Thyroid gland (tissue), 4 donors: ENCODE data around the gene TOX3. TPM values are rescaled to one million over a fixed set of nuclear protein-coding genes. Genes with fewer than 3 reads are reported as not detected.

Experiments
- DNase-seq, 2 donors: peaks; one replicate each; pipeline ENCODE4 v3.0.0-alpha.2; 2019
- H3K27ac ChIP-seq, 3 donors: fragments of 200-600 bp; sonication (generic); 1 replicate in 2 of 3; 2 replicates in 1 of 3; pipeline ENCODE4 v1.5.1; 2016 to 2019; ENCODE audit warnings: mild to moderate bottlenecking in 1 of 3, moderate library complexity in 1 of 3
- H3K27me3 ChIP-seq: fragments of 200-600 bp; sonication (generic); one replicate; pipeline ENCODE4 v1.5.1; 2019
- H3K36me3 ChIP-seq, 2 donors: fragments of 200-600 bp; sonication (generic); one replicate each; pipeline ENCODE4 v1.5.1; 2016 to 2019
- H3K4me1 ChIP-seq, 2 donors: fragments of 200-600 bp; sonication (generic); one replicate each; pipeline ENCODE4 v1.5.1; 2017 to 2019
- H3K4me3 ChIP-seq, 3 donors: fragments of 200-600 bp; sonication (generic); replicated peaks in 1 of 3; 1 replicate in 2 of 3; 2 replicates in 1 of 3; pipeline ENCODE4 v1.5.1; 2016; ENCODE audit warnings: mild to moderate bottlenecking in 1 of 3
- H3K9me3 ChIP-seq: fragments of 200-600 bp; sonication (generic); one replicate; pipeline ENCODE4 v1.5.1; 2017
- CTCF ChIP-seq, 6 experiments: fragments of 200-600 bp in 3 of 6; fragments of 450-650 bp in 3 of 6; sonication (generic) in 3 of 6; IDR thresholded peaks; one replicate each; pipeline ENCODE4 v1.5.1; 2016 to 2019; ENCODE audit warnings: antibody characterized with exemption in 6 of 6, mild to moderate bottlenecking in 2 of 6, inconsistent platforms in 1 of 6, moderate library complexity in 1 of 6
- POLR2A ChIP-seq, 2 donors: fragments of 450-650 bp; IDR thresholded peaks; one replicate each; pipeline ENCODE4 v1.6.1; 2017; ENCODE audit warnings: antibody characterized with exemption in 2 of 2, mild to moderate bottlenecking in 2 of 2, moderate library complexity in 1 of 2
- WGBS, 2 donors: methylation state at CpG; one replicate each; pipeline ENCODE4 v1.1.5; 2017; 5-methylcytosine and 5-hydroxymethylcytosine counted together
- intact Hi-C: fragments of 100-400 bp; cut with DNase I; formaldehyde crosslinking; loops from one replicate; pipeline ENCODE4 v1.15.1; 2023
- total RNA-seq, 4 donors: library from RNA; depleted of rRNA; stranded (reverse); fragments of >200 nt; gene quantifications; one replicate each; pipeline ENCODE4 v1.2.3, GENCODE V29; 2016

TOX3 gene
- total RNA-seq, 4 donors from 2014 or later, result not detected

GRCh38 chr16:52434224-52434623, 112.7 kb downstream of the TOX3 start:
- no peaks in the 10 kb centered on the region for H3K27me3 ChIP-seq
- intact Hi-C loops, result no loop called here
- no peaks in the 10 kb centered on the region for H3K9me3 ChIP-seq
- TF ChIP-seq POLR2A (IDR thresholded peaks at IDR 0.05) (no peak), CTCF (IDR thresholded peaks at IDR 0.05) (no peak)
- H3K36me3 ChIP-seq, result no peaks in the 10 kb centered on the region
- H3K4me3 ChIP-seq, result no peak overlapping the region
- DNase-seq, result no peak
- no peak overlapping the region for H3K27ac ChIP-seq
- H3K4me1 ChIP-seq, result no peaks in the 10 kb centered on the region
- 90 to 91% methylated on average over 1 of the region's 1 CpG for WGBS, 2 donors

GRCh38 chr16:52433643-52434042, 113.3 kb downstream of the TOX3 start:
- Histone ChIP-seq H3K27ac (no peak overlapping the region), H3K27me3 (no peaks in the 10 kb centered on the region), H3K4me1 (no peaks in the 10 kb centered on the region), H3K4me3 (no peak overlapping the region), H3K9me3 (no peaks in the 10 kb centered on the region), H3K36me3 (no peaks in the 10 kb centered on the region)
- WGBS, 2 donors, result 65 to 72% methylated on average over 2 of the region's 2 CpGs
- no peak for TF ChIP-seq POLR2A (IDR thresholded peaks at IDR 0.05)
- TF ChIP-seq CTCF (IDR thresholded peaks at IDR 0.05), result no peak
- DNase-seq, result no peak
- intact Hi-C loops, result no loop called here

- TF ChIP-seq POLR2A (IDR thresholded peaks at IDR 0.05), result no peak
- no peak for TF ChIP-seq CTCF (IDR thresholded peaks at IDR 0.05)
- no peaks in the 10 kb centered on the region for H3K4me1 ChIP-seq
- no peak overlapping the region for H3K27ac ChIP-seq
- intact Hi-C loops, result no loop called here
- no peaks in the 10 kb centered on the region for H3K36me3 ChIP-seq
- no peak for DNase-seq
- no peak overlapping the region for H3K4me3 ChIP-seq
- 92 to 100% methylated on average over 2 of the region's 2 CpGs for WGBS, 2 donors
- H3K27me3 ChIP-seq, result no peaks in the 10 kb centered on the region
- no peaks in the 10 kb centered on the region for H3K9me3 ChIP-seq
Observed at GRCh38 chr16:52424591-52424990, 122.4 kb downstream of the TOX3 start.

GRCh38 chr16:52422307-52422706, 124.6 kb downstream of the TOX3 start:
- H3K4me1 ChIP-seq, result no peaks in the 10 kb centered on the region
- no peaks in the 10 kb centered on the region for H3K27me3 ChIP-seq
- H3K9me3 ChIP-seq, result no peaks in the 10 kb centered on the region
- no peaks in the 10 kb centered on the region for H3K36me3 ChIP-seq
- no peak overlapping the region for H3K4me3 ChIP-seq
- H3K27ac ChIP-seq, result no peak overlapping the region
- intact Hi-C loops, result no loop called here
- TF ChIP-seq POLR2A (IDR thresholded peaks at IDR 0.05) (no peak), CTCF (IDR thresholded peaks at IDR 0.05) (no peak)
- DNase-seq, result no peak
- WGBS, 2 donors, result 82 to 83% methylated on average over 1 of the region's 1 CpG

GRCh38 chr16:52418201-52418600, 128.7 kb downstream of the TOX3 start:
- intact Hi-C loops, result no loop called here

More at GRCh38 chr16:52418201-52418600, 128.7 kb downstream of the TOX3 start:
- Histone ChIP-seq H3K27ac (no peak overlapping the region), H3K4me3 (no peak overlapping the region), H3K36me3 (no peaks in the 10 kb centered on the region), H3K9me3 (no peaks in the 10 kb centered on the region), H3K27me3 (no peaks in the 10 kb centered on the region), H3K4me1 (no peaks in the 10 kb centered on the region)
- TF ChIP-seq POLR2A (IDR thresholded peaks at IDR 0.05) (no peak), CTCF (IDR thresholded peaks at IDR 0.05) (no peak)
- DNase-seq, result no peak
- WGBS, 2 donors, result 69 to 71% methylated on average over 3 of the region's 3 CpGs
